HepG2 (cell line): ENCODE results near the gene ARF6. TPM values are rescaled to one million over a fixed set of nuclear protein-coding genes. Genes with fewer than 3 reads are reported as not detected.

Experiments used
- CEBPB ChIP-seq: IDR thresholded peaks from 2 replicates; pipeline ENCODE4 v1.6.1; 2011; ENCODE audit warnings: low read depth, low read length, improper control_type of control experiment, borderline replicate concordance
- ERF ChIP-seq: IDR thresholded peaks from 2 replicates; pipeline ENCODE4 v1.6.1; 2018; ENCODE audit warnings: missing biosample characterization, missing genetic modification reagents
- FOSL2 ChIP-seq: sonication (generic); formaldehyde crosslinking; IDR thresholded peaks from 2 replicates; pipeline ENCODE4 v1.4.0; 2020; ENCODE audit warnings: missing genetic modification reagents
- HDAC1 ChIP-seq: sonication (generic); formaldehyde crosslinking; IDR thresholded peaks from 2 replicates; pipeline ENCODE4 v1.5.1; 2020; ENCODE audit warnings: mild to moderate bottlenecking, missing genetic modification reagents
- HDAC2 ChIP-seq: sonication (generic); formaldehyde crosslinking; IDR thresholded peaks from 2 replicates; pipeline ENCODE4 v1.4.0; 2020; ENCODE audit warnings: missing genetic modification reagents
- HOXA3 ChIP-seq: sonication (generic); formaldehyde crosslinking; IDR thresholded peaks from 2 replicates; pipeline ENCODE4 v1.5.0; 2020; ENCODE audit warnings: missing genetic modification reagents
- KAT2B ChIP-seq: fragments of 150-350 bp; IDR thresholded peaks from 2 replicates; pipeline ENCODE4 v1.6.1; 2014; ENCODE audit warnings: low read depth, low read length, borderline replicate concordance
- KAT8 ChIP-seq: IDR thresholded peaks from 2 replicates; pipeline ENCODE4 v1.6.1; 2016; ENCODE audit warnings: missing genetic modification reagents, missing compliant biosample characterization
- MEIS1 ChIP-seq: sonication (generic); formaldehyde crosslinking; IDR thresholded peaks from 2 replicates; pipeline ENCODE4 v1.9.0; 2021; ENCODE audit warnings: mild to moderate bottlenecking, missing genetic modification reagents, moderate library complexity, borderline replicate concordance
- NR2F6 ChIP-seq, 2 experiments: IDR thresholded peaks; 2 replicates each; pipeline ENCODE4 v1.6.1; 2016; ENCODE audit warnings: antibody characterized with exemption in 1 of 2, mild to moderate bottlenecking in 1 of 2
- POGK ChIP-seq: sonication (generic); formaldehyde crosslinking; conservative IDR thresholded peaks from 2 replicates; pipeline ENCODE4 v1.8.0; 2022; ENCODE audit warnings: mild to moderate bottlenecking, moderate library complexity, missing genetic modification reagents
- SP5 ChIP-seq: IDR thresholded peaks from 2 replicates; pipeline ENCODE4 v1.6.1; 2016; ENCODE audit warnings: low read depth, borderline replicate concordance
- ZFY ChIP-seq: sonication (generic); formaldehyde crosslinking; IDR thresholded peaks from 2 replicates; pipeline ENCODE4 v1.4.0; 2020; ENCODE audit warnings: missing genetic modification reagents
- ZNF713 ChIP-seq: sonication (generic); formaldehyde crosslinking; IDR thresholded peaks from 2 replicates; pipeline ENCODE4 v1.4.0; 2020; ENCODE audit warnings: mild to moderate bottlenecking, missing genetic modification reagents
- ZNF773 ChIP-seq: sonication (generic); formaldehyde crosslinking; IDR thresholded peaks from 2 replicates; pipeline ENCODE4 v1.4.0; 2020; ENCODE audit warnings: missing genetic modification reagents, borderline replicate concordance
- polyA plus RNA-seq, 8 experiments: library from polyadenylated mRNA; depleted of rRNA in 3 of 8; stranded (reverse) in 7 of 8; unstranded in 1 of 8; fragments of >200 nt; fragmentation: Illumina TruSeq in 4 of 8; extraction: Trizol in 4 of 8; gene quantifications; 2 replicates each; pipeline versions ENCODE4 v1.2.1 to v1.2.3, GENCODE V29; 2011 to 2016; ENCODE audit warnings: low read depth in 4 of 8, missing spikeins in 1 of 8, mixed read lengths in 1 of 8; ENCODE audit not compliant: insufficient read depth in 1 of 8
- total RNA-seq, 5 experiments: library from RNA; depleted of rRNA; stranded (reverse); fragments of >200 nt; fragmentation: Illumina TruSeq; extraction: Trizol; gene quantifications; 2 replicates each; pipeline ENCODE4 v1.2.3, GENCODE V29; 2016; ENCODE audit warnings: low read depth in 1 of 5
- TF ChIP-seq, protein P1 (sequence below): sonication (generic); formaldehyde crosslinking; IDR thresholded peaks from 2 replicates; pipeline ENCODE4 v1.4.0; 2020; ENCODE audit warnings: missing genetic modification reagents
- TF ChIP-seq, protein P2 (sequence below): sonication (generic); formaldehyde crosslinking; IDR thresholded peaks from 2 replicates; pipeline ENCODE4 v1.8.0; 2022; ENCODE audit warnings: mild to moderate bottlenecking, missing genetic modification reagents; ENCODE audit not compliant: insufficient replicate concordance
- TF ChIP-seq, protein P3 (sequence below), 2 experiments: sonication (generic) in 1 of 2; formaldehyde crosslinking in 1 of 2; IDR thresholded peaks; 2 replicates each; pipeline versions ENCODE4 v1.4.0 to v1.6.1; 2016 to 2020; ENCODE audit warnings: borderline replicate concordance in 1 of 2, low read depth in 1 of 2, mild to moderate bottlenecking in 1 of 2, missing genetic modification reagents in 1 of 2

ARF6 gene
- total and polyA plus RNA-seq, 2 of the 13 experiments (the other 11 are each of a cell fraction or from before 2014, with no cell fraction given), result 12.7 to 31.9 TPM

DNA sequence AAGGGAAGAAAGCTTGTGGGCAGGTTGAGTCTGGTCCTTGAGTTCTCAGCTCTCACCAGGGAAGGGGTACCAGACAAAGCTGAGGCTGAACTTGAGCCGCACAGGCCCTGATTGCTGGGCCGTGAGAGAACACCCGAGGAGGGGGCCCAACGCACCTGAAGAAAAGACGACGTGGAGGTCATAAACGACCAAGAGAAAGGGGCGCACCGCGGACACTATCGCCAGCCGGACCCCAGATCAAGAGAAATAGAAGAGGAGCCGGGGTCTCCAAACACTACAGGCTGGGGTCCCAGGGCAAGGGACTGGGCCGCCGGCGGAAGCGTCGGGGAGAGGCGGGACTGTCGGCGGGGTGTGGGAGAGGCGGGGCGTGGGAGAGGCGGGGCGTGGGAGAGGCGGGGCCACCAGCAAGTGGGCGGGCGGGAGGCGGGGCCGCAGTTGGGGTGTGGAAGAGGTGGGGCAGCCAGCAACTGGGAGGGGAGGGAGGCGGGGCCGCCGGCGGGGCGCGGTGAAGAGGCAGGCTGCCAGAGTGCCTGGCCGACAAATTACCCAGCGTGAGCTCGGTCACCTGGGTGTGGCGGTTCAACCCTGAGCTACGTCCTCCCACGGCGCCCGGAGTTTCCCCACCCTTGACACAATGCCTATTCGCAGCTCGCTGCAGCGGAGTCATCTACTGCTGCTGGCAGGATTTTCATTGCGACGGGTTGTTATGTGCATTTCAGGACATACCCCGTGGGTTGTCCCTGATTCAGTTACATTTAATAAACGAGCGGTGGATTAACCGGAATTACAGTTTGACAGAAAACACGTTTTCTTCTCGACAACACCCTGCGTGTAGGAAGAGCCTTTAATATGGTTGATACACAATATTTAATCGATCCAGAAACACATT lies 24.8 kb upstream of the ARF6 start (continued):
- peak; percentile 86 for TF ChIP-seq ZFY (CRISPR knock-in tag)
- no peak for TF ChIP-seq KAT2B
- TF ChIP-seq CEBPB, result no peak
- TF ChIP-seq HDAC1 (CRISPR knock-in tag), result peak; percentile 11; the same call in 1 of the 2 replicates
- TF ChIP-seq NR2F6 (IDR thresholded peaks at IDR 0.05), result no peak
- peak; percentile 44; the same call in 1 of the 2 replicates for TF ChIP-seq NR2F6 (CRISPR knock-in tag; IDR thresholded peaks at IDR 0.05)
- peak; percentile 34; the same call in 1 of the 2 replicates for TF ChIP-seq MEIS1 (CRISPR knock-in tag)
- TF ChIP-seq, protein P1, sequence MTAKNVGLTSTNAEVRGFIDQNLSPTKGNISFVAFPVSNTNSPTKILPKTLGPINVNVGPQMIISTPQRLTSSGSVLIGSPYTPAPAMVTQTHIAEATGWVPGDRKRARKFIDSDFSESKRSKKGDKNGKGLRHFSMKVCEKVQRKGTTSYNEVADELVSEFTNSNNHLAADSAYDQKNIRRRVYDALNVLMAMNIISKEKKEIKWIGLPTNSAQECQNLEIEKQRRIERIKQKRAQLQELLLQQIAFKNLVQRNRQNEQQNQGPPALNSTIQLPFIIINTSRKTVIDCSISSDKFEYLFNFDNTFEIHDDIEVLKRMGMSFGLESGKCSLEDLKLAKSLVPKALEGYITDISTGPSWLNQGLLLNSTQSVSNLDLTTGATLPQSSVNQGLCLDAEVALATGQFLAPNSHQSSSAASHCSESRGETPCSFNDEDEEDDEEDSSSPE, result 0 out of 2 replicates have a peak, but pooled peaks have one; percentile 24
- peak; percentile 51; the same call in 1 of the 2 replicates for TF ChIP-seq KAT8 (CRISPR knock-in tag)
- TF ChIP-seq, protein P2, sequence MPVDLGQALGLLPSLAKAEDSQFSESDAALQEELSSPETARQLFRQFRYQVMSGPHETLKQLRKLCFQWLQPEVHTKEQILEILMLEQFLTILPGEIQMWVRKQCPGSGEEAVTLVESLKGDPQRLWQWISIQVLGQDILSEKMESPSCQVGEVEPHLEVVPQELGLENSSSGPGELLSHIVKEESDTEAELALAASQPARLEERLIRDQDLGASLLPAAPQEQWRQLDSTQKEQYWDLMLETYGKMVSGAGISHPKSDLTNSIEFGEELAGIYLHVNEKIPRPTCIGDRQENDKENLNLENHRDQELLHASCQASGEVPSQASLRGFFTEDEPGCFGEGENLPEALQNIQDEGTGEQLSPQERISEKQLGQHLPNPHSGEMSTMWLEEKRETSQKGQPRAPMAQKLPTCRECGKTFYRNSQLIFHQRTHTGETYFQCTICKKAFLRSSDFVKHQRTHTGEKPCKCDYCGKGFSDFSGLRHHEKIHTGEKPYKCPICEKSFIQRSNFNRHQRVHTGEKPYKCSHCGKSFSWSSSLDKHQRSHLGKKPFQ, result peak; percentile 52
- peak; percentile 65; the same call in 1 of the 2 replicates for TF ChIP-seq HOXA3
- peak; percentile 48; the same call in 1 of the 2 replicates for TF ChIP-seq ZNF773 (CRISPR knock-in tag)
- peak; percentile 68; the same call in 1 of the 2 replicates for TF ChIP-seq SP5 (CRISPR knock-in tag)
- peak; percentile 73; the same call in 1 of the 2 replicates for TF ChIP-seq ERF (CRISPR knock-in tag)
- TF ChIP-seq ZNF713, result no peak
- TF ChIP-seq FOSL2 (CRISPR knock-in tag), result 0 out of 2 replicates have a peak, but pooled peaks have one; percentile 5
- TF ChIP-seq, protein P3, sequence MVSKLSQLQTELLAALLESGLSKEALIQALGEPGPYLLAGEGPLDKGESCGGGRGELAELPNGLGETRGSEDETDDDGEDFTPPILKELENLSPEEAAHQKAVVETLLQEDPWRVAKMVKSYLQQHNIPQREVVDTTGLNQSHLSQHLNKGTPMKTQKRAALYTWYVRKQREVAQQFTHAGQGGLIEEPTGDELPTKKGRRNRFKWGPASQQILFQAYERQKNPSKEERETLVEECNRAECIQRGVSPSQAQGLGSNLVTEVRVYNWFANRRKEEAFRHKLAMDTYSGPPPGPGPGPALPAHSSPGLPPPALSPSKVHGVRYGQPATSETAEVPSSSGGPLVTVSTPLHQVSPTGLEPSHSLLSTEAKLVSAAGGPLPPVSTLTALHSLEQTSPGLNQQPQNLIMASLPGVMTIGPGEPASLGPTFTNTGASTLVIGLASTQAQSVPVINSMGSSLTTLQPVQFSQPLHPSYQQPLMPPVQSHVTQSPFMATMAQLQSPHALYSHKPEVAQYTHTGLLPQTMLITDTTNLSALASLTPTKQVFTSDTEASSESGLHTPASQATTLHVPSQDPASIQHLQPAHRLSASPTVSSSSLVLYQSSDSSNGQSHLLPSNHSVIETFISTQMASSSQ (IDR thresholded peaks at IDR 0.05; ENCODE audit: low read depth), result no peak
- TF ChIP-seq, protein P3 (CRISPR knock-in tag; IDR thresholded peaks at IDR 0.05; ENCODE audit: borderline replicate concordance), result peak; percentile 37; the same call in 1 of the 2 replicates
- TF ChIP-seq POGK (CRISPR knock-in tag), result peak; percentile 43; the same call in 1 of the 2 replicates
- TF ChIP-seq HDAC2, result peak; percentile 12; the same call in 1 of the 2 replicates
